Chondrocyte (in vitro differentiated cells): ENCODE data around the gene SPTBN4. TPM values are rescaled to one million over a fixed set of nuclear protein-coding genes. Genes with fewer than 3 reads are reported as not detected.

ENCODE experiments used
- DNase-seq: peaks from one replicate; pipeline ENCODE4 v3.0.0; 2021; ENCODE audit warnings: mixed read lengths, low spot score
- H3K27ac Mint-ChIP-seq: one replicate; pipeline ENCODE4 v1.8.0; 2021; ENCODE audit warnings: mild to moderate bottlenecking, moderate library complexity, mixed read lengths; ENCODE audit not compliant: unreplicated experiment
- H3K27me3 Mint-ChIP-seq: 2 replicates; pipeline ENCODE4 v1.8.0; 2021; ENCODE audit warnings: low read depth, mixed read lengths
- H3K36me3 Mint-ChIP-seq: 2 replicates; pipeline ENCODE4 v1.8.0; 2021; ENCODE audit warnings: low read depth, mixed read lengths
- H3K4me1 Mint-ChIP-seq: 2 replicates; pipeline ENCODE4 v1.8.0; 2021; ENCODE audit warnings: low read depth, mild to moderate bottlenecking, mixed read lengths
- H3K4me3 Mint-ChIP-seq: one replicate; pipeline ENCODE4 v1.8.0; 2021; ENCODE audit warnings: mild to moderate bottlenecking, moderate library complexity, mixed read lengths; ENCODE audit not compliant: unreplicated experiment
- H3K9me3 Mint-ChIP-seq: 2 replicates; pipeline ENCODE4 v1.8.0; 2021; ENCODE audit warnings: low read depth, mixed read lengths
- total RNA-seq: library from RNA; stranded (reverse); gene quantifications from 3 replicates; pipeline ENCODE4 v1.2.1, GENCODE V29; 2021
- TF ChIP-seq, protein P1 (sequence below): fragments of 200-600 bp; sonication (generic); IDR thresholded peaks from 2 replicates; pipeline ENCODE4 v1.5.0; 2021; ENCODE audit warnings: antibody characterized with exemption, mild to moderate bottlenecking, moderate library complexity

SPTBN4 gene
- total RNA-seq, 1 donor from 2014 or later, result 2.5 TPM

DNA sequence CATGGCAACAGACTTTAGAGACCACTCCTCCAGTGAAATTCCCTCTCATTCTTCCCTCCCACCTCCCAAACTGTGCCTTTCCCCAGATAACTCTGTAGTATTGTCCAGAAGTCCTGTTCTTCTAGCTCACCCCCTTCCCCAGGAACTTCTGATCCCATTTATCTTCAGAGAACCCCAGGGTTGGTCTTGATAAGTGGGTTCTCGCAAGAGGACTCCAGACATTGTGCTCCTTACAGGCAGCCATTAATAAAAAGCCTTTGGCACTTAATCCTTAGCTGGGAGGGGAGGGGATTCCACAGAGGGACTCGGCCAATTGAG lies 136.2 kb downstream of the SPTBN4 start:
- Mint-ChIP-seq H3K4me1 (peaks cover 56% of the 10 kb centered on the region), H3K36me3 (no peaks in the 10 kb centered on the region), H3K27ac (peak overlapping the region; percentile 89), H3K9me3 (no peaks in the 10 kb centered on the region), H3K27me3 (no peaks in the 10 kb centered on the region), H3K4me3 (peak overlapping the region; percentile 71)
- TF ChIP-seq, protein P1, sequence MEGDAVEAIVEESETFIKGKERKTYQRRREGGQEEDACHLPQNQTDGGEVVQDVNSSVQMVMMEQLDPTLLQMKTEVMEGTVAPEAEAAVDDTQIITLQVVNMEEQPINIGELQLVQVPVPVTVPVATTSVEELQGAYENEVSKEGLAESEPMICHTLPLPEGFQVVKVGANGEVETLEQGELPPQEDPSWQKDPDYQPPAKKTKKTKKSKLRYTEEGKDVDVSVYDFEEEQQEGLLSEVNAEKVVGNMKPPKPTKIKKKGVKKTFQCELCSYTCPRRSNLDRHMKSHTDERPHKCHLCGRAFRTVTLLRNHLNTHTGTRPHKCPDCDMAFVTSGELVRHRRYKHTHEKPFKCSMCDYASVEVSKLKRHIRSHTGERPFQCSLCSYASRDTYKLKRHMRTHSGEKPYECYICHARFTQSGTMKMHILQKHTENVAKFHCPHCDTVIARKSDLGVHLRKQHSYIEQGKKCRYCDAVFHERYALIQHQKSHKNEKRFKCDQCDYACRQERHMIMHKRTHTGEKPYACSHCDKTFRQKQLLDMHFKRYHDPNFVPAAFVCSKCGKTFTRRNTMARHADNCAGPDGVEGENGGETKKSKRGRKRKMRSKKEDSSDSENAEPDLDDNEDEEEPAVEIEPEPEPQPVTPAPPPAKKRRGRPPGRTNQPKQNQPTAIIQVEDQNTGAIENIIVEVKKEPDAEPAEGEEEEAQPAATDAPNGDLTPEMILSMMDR, result no peak
- DNase-seq, result no peak

DNA sequence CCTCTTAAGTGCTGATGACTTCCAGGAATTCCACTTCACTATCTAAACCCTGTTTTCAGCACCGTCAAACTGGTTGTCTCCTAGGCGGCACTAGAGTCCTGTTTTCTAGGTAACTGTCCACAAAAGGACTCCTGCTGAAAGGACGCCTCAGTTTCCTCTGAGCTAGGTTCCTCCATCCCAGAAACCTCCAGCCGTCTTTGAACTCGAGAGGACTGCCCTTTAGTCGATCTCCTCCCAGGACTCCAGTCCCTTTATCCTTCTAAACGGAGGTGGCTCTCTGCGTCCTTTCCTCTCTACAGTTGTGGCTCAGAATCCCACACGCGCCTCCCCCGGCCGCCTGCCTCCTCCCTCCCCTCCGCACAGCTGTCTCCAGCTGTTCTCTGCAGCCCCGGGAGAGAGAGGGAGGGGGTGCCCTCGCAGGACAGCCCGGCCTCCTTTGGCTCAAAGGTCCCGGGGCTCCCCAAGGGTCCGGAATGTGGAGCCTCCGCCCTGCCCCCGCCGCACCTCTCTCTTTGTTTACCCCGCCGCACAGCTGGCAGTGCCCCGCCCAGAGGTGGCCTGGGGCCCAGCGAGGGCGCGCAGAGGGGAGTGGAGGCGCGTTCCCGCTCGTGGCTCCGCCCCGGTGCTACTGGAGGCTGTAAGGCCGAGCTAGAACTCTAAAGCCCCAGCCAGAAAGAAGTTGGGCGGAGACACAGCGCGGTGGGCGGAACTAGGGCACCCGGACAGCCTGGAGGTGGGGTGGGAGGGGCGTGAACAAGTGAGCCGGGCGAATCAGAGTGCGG lies 136.8 kb downstream of the SPTBN4 start:
- TF ChIP-seq, protein P1, result peak; percentile 53
- H3K4me3 Mint-ChIP-seq, result peak overlapping the region; percentile 71
- H3K27me3 Mint-ChIP-seq, result no peaks in the 10 kb centered on the region
- H3K27ac Mint-ChIP-seq, result peak overlapping the region; percentile 89
- DNase-seq, result no peak
- H3K4me1 Mint-ChIP-seq, result peaks cover 53% of the 10 kb centered on the region
- H3K9me3 Mint-ChIP-seq, result no peaks in the 10 kb centered on the region
- H3K36me3 Mint-ChIP-seq, result no peaks in the 10 kb centered on the region

DNA sequence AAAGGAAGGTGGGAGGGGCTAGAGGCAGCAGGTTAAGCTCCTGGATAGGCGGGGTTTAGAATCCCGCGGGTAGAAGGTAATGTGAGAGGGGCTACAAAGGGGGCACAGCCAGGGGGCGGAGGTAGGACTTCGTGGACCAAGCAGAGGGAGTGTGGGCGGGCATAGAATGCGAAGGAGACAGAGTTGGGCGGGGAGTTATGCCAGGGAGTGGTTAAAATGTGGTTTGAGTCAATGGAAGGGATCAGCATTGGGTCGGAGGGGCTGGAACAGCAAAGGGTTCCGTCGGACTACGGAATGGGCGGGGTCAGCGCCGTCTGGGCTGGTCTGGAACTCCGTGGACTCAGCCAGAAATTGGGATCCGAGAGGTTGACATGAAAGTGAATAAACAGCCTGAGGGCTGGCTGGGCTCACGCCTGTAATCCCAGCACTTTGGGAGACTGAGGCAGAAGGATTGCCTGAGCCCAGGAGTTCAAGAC lies 137.4 kb downstream of the SPTBN4 start:
- Mint-ChIP-seq H3K9me3 (no peaks in the 10 kb centered on the region), H3K27me3 (no peaks in the 10 kb centered on the region), H3K27ac (peak overlapping the region; percentile 89), H3K36me3 (no peaks in the 10 kb centered on the region), H3K4me1 (peaks cover 58% of the 10 kb centered on the region), H3K4me3 (peak overlapping the region; percentile 71)
- TF ChIP-seq, protein P1, result no peak
- DNase-seq, result no peak

DNA sequence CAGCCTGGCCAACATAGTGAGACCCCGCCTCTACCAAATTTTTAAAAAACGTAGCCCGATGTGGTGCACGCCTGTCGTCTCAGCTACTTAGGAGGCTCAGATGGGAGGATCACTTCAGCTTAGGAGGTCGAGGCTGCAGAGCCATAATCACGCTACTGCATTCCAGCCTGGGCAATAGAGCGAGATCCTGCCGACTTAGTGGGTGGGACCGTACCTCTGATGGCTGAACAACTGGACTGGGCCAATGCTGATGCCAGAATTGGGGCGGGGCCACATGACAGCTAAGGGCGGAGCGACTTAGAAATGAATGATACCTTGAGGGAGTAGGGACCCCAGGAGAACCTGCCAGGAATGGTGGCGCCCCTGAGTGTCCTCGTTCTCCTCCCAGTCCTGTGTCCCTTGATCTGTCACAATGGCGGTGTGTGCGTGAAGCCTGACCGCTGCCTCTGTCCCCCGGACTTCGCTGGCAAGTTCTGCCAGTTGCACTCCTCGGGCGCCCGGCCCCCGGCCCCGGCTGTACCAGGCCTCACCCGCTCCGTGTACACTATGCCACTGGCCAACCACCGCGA lies 137.9 kb downstream of the SPTBN4 start:
- TF ChIP-seq, protein P1, result no peak
- H3K4me3 Mint-ChIP-seq, result peak overlapping the region; percentile 71
- H3K27ac Mint-ChIP-seq, result peak overlapping the region; percentile 89
- H3K4me1 Mint-ChIP-seq, result peaks cover 56% of the 10 kb centered on the region
- H3K27me3 Mint-ChIP-seq, result no peaks in the 10 kb centered on the region
- H3K9me3 Mint-ChIP-seq, result no peaks in the 10 kb centered on the region
- no peak for DNase-seq
- H3K36me3 Mint-ChIP-seq, result no peaks in the 10 kb centered on the region

DNA sequence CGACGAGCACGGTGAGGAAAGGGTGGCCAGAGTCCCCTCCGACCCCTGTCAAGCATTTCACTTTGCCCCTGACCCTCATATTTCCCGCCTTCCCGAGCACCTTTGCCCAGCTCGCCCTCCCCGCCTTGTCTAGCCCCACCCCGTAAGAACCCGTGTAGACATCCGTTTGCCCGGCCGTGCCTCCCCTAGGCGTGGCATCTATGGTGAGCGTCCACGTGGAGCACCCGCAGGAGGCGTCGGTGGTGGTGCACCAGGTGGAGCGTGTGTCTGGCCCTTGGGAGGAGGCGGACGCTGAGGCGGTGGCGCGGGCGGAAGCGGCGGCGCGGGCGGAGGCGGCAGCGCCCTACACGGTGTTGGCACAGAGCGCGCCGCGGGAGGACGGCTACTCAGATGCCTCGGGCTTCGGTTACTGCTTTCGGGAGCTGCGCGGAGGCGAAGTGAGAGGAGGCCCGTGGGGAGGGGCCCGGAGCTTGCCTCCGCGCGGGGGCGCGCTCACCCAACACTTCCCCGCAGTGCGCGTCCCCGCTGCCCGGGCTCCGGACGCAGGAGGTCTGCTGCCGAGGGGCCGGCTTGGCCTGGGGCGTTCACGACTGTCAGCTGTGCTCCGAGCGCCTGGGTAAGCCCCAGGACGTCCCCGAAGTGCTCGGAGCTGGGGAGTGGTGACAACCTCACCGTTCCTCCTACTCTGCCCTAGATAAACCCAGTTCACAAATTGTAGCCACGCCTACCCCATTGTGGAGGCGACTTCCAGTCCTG lies 138.6 kb downstream of the SPTBN4 start:
- no peaks in the 10 kb centered on the region for H3K36me3 Mint-ChIP-seq
- peak overlapping the region; percentile 71 for H3K4me3 Mint-ChIP-seq
- H3K27me3 Mint-ChIP-seq, result no peaks in the 10 kb centered on the region
- peaks cover 60% of the 10 kb centered on the region for H3K4me1 Mint-ChIP-seq
- DNase-seq, result no peak
- H3K27ac Mint-ChIP-seq, result peak overlapping the region; percentile 89
- TF ChIP-seq, protein P1, result peak; percentile 68
- no peaks in the 10 kb centered on the region for H3K9me3 Mint-ChIP-seq
